ENCODE data around the gene CRYBG1.
A peak's percentile ranks its signal among the peaks of the same experiment; 100 is the strongest.

The CRYBG1 gene

DNA sequence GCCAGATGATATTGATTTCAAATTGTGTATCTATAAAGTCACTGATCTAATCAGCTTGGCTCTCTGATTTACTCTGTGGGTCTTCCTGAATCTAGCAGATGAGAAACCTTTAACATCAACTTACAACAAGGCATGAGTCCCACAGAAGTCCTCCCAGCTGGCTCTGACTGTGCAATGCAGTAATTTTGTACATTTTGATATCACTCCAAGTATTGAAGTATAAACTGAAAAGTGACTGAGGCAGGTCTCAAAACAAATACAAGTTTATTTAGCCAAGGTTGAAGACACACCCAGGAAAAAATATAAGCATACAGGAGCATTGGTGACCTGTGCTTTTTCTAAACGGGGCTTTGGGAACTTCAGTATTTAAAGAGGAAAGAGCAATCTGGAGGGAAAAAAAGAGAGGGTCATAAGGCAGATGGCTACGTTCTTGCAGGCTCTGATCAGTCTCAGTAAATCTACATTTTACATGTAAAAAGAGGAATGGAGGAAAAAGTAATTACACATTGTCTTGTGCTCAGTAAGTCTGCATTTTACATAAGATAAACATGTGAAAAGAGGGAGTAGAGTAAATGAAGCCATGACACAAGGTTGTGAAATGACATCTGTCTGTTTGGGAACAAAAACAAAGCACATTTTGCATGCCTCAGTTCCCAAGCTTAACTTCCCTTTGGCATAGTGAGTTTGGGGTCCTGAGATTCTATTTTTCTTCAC is 59.5 kb downstream of the CRYBG1 start:
- no peak for DNase-seq (ENCODE audit: low read depth, low spot score)

DNA sequence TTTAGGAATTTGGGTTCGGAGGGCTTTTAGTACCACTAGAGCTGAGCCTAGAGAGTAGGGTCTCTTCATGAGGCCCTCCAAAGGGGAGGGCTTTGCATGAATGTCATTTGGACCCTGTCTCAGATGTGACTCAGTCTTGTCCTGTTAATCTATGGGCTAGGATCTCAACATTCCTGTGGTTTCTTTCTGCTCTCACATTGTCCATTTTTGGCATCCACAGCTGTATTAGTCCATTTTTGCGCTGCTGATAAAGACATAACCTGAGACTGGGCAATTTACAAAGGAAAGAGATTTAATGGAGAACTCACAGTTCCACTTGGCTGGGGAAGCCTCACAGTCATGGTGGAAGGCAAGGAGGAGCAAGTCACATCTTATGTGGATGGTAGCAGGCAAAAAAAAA is 61.0 kb downstream of the CRYBG1 start:
- peak overlapping the region; percentile 47 for H3K27ac ChIP-seq
- DNase-seq (ENCODE audit: low read depth, low spot score): no peak

More for the DNA sequence above, 59.5 kb downstream of the CRYBG1 start:
- peak overlapping the region; percentile 47 for H3K27ac ChIP-seq

DNA sequence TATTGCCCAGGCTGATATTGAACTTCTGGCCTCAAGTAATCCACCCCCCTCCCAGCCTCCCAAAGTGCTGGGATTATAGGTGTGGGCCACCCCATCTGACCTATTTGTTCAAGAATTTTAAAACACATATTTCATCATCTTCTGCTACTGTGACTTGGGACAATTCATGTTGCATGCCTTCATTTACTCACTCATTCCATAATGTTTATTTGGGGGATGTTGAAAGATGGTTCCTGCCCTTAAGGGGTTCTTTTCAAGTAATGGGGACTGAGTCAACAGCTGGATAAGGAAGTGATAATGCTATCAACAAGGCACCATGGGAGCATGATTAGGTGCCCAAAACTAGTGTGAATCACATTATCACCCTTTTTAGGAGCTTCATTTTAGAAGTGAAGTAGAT is 62.0 kb downstream of the CRYBG1 start:
- no peak for DNase-seq (ENCODE audit: low read depth, low spot score)
- H3K27ac ChIP-seq: peak overlapping the region; percentile 47

DNA sequence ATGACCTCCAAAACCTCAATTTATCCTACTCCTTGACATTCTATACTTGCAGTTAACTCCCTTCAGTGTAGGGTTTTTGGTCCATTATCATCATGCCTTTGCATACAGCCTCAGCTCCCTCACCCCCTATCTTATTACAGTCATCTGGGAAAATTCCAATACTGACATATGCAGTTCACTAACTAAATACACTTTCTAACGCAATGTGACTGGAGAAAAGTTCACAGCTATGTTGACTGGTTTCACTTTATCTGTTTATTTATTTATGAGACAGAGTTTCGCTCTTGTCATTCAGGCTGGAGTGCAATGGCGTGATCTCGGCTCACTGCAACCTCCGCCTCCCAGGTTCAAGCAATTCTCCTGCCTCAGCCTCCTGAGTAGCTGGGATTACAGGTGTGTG is 64.9 kb downstream of the CRYBG1 start:
- no peak for DNase-seq (ENCODE audit: low read depth, low spot score)
- no peak overlapping the region for H3K27ac ChIP-seq

DNA sequence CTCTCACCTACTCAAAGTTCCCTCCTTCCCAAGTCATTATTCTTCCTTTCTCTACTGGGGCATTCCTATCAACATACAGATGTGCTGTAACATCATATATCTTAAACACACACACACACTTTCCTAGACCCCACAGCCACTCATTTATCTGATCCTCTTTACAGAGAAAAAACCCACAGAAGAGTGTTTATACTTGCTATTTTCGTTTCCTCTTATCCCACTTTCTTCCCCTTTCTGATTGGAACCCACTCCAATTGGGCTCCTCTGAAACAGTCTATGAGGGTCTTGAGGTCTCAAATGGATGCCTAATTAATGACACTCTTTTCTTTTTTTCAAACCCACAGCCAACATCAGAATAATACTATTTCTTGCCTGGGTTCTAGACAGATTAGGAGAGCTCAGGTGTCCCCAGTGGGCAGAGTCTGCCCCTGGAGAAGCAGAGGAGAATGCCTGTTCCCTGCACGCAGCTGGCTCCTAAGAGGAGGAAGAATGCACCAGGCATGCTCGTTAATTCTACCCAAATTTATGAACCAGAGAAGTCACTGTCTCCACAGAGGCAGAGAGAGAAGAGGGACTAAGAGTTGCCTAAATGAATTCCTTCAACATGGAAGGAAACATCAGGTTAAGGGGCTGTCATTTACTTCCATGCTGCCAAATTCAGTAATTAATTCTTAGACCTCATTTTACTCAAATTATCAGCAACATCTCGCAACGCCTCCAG is 65.9 kb downstream of the CRYBG1 start:
- no peak for DNase-seq (ENCODE audit: low read depth, low spot score)
- H3K27ac ChIP-seq: no peak overlapping the region

DNA sequence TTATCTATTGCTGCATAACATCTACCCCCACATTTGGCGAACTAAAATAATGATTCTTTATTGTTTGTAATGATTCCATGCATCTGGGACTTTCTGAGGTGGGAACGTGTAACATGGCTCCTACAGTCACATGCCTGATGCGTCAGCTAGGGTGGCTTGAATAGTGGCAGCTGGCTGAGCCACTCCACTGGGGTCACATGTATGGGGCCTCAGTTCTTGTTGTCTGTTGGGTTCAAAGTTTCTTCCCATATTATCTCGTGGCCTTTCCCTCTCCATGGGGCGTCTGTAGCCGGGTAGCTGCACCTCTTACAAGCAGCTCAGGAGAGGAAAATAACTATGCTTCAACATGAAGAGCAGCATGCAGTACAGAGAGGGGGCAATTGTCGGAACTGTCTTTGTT is 69.9 kb downstream of the CRYBG1 start:
- no peak for DNase-seq (ENCODE audit: low read depth, low spot score)
- no peak overlapping the region for H3K27ac ChIP-seq

DNA sequence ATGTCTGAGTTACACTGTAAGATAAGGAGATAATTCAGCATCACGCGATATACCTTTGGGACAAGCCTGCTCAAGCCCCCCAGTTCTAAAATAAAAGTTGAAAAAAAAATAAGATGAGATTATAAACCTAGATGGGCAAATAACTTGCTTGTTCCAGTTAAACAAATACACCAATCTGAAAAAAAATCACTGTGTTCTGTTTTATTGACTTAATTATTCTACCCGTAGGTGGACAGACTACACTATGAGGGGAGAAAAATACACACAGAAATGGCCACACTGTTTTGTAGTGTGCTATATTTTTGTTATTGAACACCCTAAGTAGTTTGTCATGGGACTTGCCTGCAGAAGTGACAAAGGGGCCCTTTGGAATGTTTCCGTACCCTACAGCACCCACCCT is 70.9 kb downstream of the CRYBG1 start:
- peak overlapping the region; percentile 44 for H3K27ac ChIP-seq
- DNase-seq (ENCODE audit: low read depth, low spot score): no peak

DNA sequence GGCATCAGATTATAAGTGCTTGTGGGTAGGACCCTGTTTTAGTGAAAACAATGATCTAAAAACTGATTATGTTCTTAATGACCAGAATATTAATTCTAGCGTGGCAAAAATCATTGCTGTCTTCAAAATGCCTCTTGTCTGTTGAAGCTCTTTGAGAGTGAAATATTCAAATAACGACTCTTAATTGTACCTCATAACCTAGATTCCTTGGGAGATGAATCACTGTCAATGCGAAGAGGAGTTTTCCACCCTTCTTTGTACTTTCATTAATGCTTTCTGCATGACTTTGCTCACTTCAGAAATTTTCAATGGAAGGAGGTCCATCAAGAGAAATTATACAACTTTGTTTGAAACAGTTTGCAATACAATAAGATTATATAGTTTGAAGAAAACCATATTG is 71.5 kb downstream of the CRYBG1 start:
- peak overlapping the region; percentile 44 for H3K27ac ChIP-seq
- DNase-seq (ENCODE audit: low read depth, low spot score): no peak

DNA sequence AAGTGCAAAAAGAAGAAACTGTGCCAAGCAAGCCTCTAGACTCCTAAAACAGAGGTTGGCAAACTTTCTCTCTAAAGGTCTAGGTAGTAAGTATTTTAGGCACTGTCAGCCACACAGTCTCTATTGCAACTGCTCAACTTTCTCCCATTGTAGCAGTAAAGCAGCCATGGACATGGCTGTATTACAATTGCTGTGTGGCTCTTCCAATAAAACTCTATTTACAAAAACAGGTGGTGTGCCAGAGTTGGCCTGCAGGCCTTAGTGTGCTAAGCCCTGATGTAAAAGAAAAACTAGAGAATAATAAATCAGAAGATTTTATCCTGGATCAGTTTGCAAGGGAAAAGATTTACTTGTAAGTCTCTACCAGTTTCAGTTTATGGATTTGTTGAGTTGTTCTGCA is 74.0 kb downstream of the CRYBG1 start:
- DNase-seq (ENCODE audit: low read depth, low spot score): no peak
- H3K27ac ChIP-seq: no peak overlapping the region

DNA sequence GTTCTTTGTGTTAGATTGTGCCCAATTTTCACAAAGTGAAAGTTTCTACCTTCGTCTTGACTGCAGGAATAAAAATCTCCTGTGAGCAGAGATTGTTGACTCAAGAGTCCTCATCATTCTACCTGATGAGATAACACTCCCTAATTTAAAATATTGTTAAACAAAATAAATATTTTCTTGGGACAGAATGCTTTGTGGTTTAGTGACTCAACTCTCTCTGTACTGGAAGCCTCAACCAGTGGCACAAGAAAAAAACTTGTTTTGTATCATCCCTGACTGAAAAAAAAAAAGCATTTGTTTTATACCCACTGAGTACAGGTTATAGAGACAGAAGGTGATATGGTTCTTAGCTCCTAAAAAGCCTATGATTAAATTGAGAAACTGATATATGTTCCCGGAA is 78.9 kb downstream of the CRYBG1 start:
- peak overlapping the region; percentile 50 for H3K27ac ChIP-seq
- DNase-seq (ENCODE audit: low read depth, low spot score): peak; percentile 46

DNA sequence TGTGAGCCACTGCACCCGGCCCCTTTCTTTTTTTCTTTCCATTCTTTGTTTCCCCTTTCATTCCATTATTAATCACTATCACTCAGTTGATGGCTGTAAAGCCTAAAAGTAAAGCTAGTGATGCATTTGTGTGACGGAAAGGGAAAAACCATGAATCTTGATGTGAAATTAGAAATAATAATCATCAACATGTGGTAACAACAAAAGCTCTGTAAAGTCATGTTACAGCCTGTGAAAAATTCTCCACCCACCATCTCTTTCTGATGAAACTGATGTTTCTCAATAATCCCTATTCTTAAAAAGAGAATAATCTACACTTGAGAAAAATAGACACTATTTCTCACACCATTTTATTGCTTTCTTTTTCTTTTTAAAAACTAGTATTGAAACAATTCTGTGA is 80.0 kb downstream of the CRYBG1 start:
- peak overlapping the region; percentile 50 for H3K27ac ChIP-seq
- no peak for DNase-seq (ENCODE audit: low read depth, low spot score)

DNA sequence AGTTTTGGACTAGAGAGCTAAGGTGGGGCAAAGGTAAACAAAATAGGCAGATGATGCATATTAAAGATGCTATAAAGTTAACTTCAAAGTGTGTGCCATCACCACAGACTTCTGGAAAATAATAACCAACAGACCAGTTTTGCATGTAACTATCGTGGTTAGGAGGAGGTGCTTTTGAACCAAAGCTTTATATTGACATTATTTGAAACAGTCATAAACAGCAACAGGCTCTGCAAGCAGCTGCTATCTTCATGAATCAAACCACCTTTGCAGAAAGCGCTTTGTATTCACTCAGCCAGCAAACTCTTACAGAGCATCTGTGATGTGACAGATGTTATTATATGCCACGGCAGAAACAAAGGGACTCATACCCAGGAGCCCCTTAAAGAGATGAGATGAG is 81.9 kb downstream of the CRYBG1 start:
- H3K27ac ChIP-seq: peak overlapping the region; percentile 3
- no peak for DNase-seq (ENCODE audit: low read depth, low spot score)

DNA sequence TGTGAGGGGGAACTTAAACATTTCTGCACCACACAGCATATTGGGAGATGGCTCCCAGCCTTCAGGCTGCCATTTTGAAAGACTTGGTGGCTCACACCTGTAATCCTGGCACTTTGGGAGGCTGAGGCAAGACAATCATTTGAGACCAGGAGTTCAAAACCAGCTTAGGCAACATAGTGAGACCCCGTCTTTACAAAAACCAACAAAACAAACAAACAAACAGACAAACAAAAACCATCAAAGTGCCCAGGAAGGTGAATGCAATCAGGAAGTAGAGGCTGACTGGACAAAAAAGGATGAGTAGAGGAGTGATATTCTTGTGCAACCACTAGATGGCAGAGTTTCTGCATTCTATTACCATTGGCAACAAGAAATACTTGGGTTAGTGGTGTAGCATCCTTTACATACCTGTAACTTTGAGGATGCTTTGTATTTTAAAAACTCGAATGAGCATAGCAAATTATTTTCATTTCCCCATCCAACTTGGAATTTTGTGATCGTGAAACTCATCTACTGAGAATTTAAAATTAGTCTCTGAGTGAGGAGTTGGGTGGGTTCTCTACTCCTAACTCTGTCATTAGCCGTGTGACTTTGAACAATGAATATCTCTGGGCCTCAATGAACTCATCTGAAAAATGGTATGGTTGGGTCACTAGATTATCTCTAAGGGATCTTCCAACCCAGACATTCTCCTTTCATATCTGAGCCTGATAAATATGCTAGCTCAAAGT is 84.4 kb downstream of the CRYBG1 start:
- no peak overlapping the region for H3K27ac ChIP-seq
- DNase-seq (ENCODE audit: low read depth, low spot score): no peak

DNA sequence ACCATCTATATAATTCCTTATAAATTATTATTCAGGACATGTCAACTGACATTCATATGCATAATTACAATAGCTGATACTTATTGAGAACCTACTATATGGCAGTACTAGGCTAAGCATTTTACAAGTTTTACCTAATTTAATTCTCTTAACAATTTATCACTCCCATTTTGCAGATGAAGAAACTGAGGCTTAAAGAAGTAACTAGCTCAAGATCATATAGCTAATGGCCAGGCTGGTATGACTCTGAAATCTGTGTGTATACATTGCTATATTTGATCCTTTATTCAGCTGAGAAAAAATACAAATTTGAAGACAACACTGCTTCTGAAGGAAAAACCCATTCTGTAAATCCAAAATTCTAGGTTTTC is 85.0 kb downstream of the CRYBG1 start:
- DNase-seq (ENCODE audit: low read depth, low spot score): no peak
- H3K27ac ChIP-seq: no peak overlapping the region

DNA sequence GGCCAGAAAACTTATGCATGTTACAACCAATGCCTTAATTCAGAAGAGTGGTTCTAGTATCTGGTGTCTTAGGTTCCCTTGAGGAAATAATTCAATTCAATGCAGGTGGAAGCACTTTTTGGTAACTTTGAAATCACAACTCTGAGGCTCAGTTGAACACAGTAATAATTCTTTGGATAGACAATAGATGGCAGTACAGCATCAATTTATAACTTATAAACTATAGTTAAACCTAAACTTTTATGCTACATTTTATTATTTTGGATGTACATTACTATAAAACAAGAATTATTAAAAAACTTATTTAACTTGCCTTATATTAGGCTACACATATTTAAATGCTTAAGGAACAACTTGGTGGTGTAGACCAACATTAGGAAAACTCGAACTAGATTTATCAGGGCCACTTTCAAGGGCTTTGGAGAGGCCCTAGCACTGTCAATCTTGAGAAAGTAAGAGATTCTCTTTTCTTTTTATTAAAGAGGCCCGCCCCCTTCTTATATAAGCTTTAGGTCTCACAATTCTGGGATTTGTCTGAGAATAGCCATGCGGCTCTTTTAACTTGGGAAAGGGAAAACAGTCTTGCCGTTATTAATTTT is 85.9 kb downstream of the CRYBG1 start:
- no peak overlapping the region for H3K27ac ChIP-seq
- DNase-seq (ENCODE audit: low read depth, low spot score): no peak

DNA sequence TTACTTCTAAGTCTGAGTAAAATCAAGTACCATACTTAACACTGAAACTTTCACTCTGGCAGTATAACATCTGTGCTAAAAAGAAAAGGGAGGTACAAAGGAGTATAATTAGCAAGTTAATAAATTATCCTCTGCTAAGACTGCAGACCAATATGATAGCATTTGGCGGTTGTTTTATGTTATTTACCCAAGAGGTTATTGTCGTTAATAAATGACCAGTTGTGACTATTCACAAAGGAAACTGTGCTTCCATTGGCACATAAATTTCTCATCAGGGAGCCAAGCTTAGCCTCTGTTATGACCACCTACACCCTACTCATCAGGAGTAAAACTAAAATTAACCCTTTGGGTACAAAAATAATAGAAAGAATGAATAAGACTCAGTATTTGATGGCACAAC is 86.5 kb downstream of the CRYBG1 start:
- no peak for DNase-seq (ENCODE audit: low read depth, low spot score)
- H3K27ac ChIP-seq: no peak overlapping the region

DNA sequence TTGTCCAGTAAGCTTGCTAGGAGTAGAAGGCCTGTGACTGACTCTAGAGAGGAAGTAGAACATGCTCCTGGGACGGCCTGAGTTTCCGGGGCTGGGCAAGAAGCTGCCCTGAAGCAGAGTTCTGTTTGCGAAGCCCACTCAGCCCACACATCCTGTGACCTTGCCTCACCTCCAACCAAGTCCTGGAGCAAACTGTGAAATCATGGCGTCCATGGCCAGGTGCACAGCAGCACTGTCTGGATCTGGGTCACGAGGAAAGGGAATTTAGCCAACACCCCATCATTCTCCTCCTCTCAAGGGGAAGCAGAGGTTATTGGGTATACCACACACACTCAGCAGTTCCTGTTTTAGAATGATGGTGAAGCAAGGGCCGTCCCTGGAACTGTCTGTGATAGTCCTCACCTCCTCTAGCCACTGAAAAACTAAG is 87.5 kb downstream of the CRYBG1 start:
- no peak overlapping the region for H3K27ac ChIP-seq
- no peak for DNase-seq (ENCODE audit: low read depth, low spot score)

DNA sequence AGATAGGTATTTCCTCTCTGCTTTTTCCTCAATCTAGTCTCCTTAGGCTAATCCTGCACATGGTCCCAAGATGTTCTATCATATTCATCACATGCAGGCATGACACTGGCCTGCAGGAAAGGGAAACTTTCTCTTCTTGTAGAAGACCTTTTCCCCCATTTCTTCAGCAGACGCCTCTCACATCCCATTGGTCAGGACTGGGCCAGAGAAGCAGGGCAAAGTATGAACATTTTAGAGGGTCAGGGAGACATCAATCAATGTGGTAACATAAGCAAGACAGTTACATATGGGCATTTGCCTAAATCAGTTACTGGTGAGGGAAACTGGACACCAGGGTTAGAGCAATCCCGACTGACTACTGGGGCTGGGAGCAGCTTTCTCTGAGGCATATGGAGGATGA is 90.1 kb downstream of the CRYBG1 start:
- H3K27ac ChIP-seq: no peak overlapping the region
- no peak for DNase-seq (ENCODE audit: low read depth, low spot score)

DNA sequence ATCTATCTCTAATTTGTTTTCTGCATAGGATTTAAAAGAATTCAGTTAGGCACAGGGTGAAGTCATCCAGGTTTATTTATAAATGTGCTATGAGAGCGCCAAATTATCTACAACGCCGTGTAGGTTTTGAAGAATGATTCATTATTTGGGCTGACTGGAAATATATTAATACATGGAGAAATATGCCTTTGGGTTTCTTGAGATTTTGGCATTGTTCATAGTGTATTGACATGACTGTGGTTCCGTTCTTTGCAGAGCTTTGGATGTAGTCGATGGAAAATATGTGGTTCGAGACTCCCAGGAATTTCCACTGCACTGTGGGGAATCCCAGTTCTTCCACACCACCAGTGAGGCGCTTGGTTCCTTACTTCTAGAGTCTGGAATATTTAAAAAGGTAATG is 90.9 kb downstream of the CRYBG1 start:
- no peak for DNase-seq (ENCODE audit: low read depth, low spot score)
- H3K27ac ChIP-seq: no peak overlapping the region

DNA sequence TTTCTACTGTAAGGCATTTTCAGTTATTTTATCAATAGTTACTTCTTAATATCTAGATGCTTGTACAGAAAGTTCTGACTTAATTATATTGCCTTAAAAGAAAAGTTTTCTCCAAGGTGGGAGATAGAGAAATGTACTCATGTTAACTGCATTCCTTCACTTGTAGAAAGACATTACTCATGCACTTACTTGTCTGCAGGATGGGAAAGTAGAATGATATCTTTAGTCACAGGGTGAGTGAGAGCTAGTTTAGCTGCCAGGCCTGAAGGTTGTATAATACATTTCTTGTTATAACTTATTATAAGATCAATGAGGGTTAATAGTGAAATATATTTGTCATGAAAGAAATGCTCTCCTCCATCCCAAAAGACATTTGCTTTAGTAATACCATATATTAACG is 92.1 kb downstream of the CRYBG1 start:
- peak overlapping the region; percentile 14 for H3K27ac ChIP-seq
- no peak for DNase-seq (ENCODE audit: low read depth, low spot score)

DNA sequence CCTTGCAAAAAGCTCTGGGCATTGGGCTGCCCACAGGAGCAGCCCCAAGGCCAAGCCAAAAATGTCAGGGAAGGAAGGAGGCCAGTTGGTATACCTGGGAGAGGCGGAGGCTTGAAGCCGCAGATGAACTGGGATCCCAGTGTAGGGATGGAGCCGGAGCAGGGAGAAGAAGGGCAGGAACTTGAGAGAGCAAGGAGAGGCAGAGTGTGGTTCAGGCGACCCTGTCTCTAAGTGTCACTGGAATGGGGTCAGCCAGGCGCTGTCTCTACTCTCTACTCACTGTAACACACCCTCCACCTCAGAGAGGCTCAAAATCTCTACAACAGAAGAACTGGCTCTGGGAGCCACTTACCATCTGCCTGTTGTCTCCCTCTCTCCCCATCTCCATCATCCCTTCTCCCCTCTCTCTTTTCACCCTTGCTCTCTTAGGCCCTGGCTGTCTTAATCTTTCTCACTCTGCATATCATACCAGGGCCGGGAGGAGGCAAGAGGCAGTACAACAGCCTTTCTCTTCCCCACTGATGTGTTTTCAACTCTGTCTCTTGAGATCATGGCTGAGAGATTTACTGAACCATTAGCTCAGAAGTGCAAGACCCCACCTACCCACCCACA is 93.3 kb downstream of the CRYBG1 start:
- no peak overlapping the region for H3K27ac ChIP-seq
- DNase-seq (ENCODE audit: low read depth, low spot score): no peak
